ENCODE results near the gene SCO2. TPM values are rescaled to one million over a fixed set of nuclear protein-coding genes. Genes with fewer than 3 reads are reported as not detected.

Gene SCO2
- total and polyA plus RNA-seq, 2 of the 13 experiments (the other 11 are each of a cell fraction or from before 2014, with no cell fraction given) = 0.32 to 3.7 TPM

- no peak for TF ChIP-seq ZIK1 (CRISPR knock-in tag; IDR thresholded peaks at IDR 0.05; ENCODE audit: borderline replicate concordance, low read depth)
- no peak for TF ChIP-seq STAT5B (CRISPR knock-in tag; IDR thresholded peaks at IDR 0.05)
- no peak for TF ChIP-seq ZNF569 (CRISPR knock-in tag; IDR thresholded peaks at IDR 0.05; ENCODE audit: borderline replicate concordance)
- no peak for TF ChIP-seq PPARG (CRISPR knock-in tag; conservative IDR thresholded peaks at IDR 0.05)
Measured at GRCh38 chr22:50479721-50480120, 45.7 kb downstream of the SCO2 start (continued).

GRCh38 chr22:50477923-50478322 lies 47.5 kb downstream of the SCO2 start:
- no peaks in the 10 kb centered on the region for H3K9me3 ChIP-seq (ENCODE audit: low read length)
- H3K79me2 ChIP-seq (ENCODE audit: insufficient read depth, low read length) = peaks cover 14% of the 10 kb centered on the region
- H3K4me2 ChIP-seq (ENCODE audit: low read depth, low read length) = no peak overlapping the region
- peaks cover 0 to 4% of the 10 kb centered on the region in 2 experiments; a peak in 1 of 5 replicates for H3K27me3 ChIP-seq (ENCODE audit: control insufficient read depth in 1 of 2, insufficient read depth in 2 of 2, low read length in 2 of 2)
- H3K27ac ChIP-seq (ENCODE audit: extremely low read length, insufficient read depth, low read length) = no peak overlapping the region
- no peaks in the 10 kb centered on the region for H3K36me3 ChIP-seq (replicated peaks in 1 of 2; ENCODE audit: control insufficient read depth in 1 of 2, insufficient read depth in 2 of 2, low read length in 2 of 2)
- in situ Hi-C loops (cut with HindIII; ENCODE audit: extremely low pct_ligation_motif_present, low pct_unique_long_range_greater_than_20kb) = no loop called here
- peaks cover 42% of the 10 kb centered on the region for H3K4me1 ChIP-seq (ENCODE audit: insufficient read depth, low read length)
- intact Hi-C loops (cut with micrococcal nuclease; ENCODE audit: unreplicated experiment) = no loop called here
- POLR2A ChIA-PET = no interaction called here
- no peak overlapping the region for H3K9ac ChIP-seq (ENCODE audit: insufficient read depth, low read depth, low read length)
- TF ChIP-seq ZC3H13 (CRISPR knock-in tag; IDR thresholded peaks at IDR 0.05) (no peak), MAFF (IDR thresholded peaks at IDR 0.05; ENCODE audit: low read depth, low read length) (no peak), TAF1 (CRISPR knock-in tag; IDR thresholded peaks at IDR 0.05) (no peak), CCDC6 (CRISPR knock-in tag; IDR thresholded peaks at IDR 0.05) (no peak), ZNF740 (CRISPR knock-in tag; IDR thresholded peaks at IDR 0.05) (no peak), ZNF761 (CRISPR knock-in tag; conservative IDR thresholded peaks at IDR 0.05) (no peak), PHB2 (IDR thresholded peaks at IDR 0.05; ENCODE audit: partially characterized antibody) (no peak), ZBTB4 (CRISPR knock-in tag; IDR thresholded peaks at IDR 0.05; ENCODE audit: borderline replicate concordance) (no peak), ZNF674 (CRISPR knock-in tag; IDR thresholded peaks at IDR 0.05; ENCODE audit: low read depth) (no peak), ZSCAN31 (CRISPR knock-in tag; IDR thresholded peaks at IDR 0.05; ENCODE audit: low read depth) (no peak), ZNF549 (CRISPR knock-in tag; IDR thresholded peaks at IDR 0.05) (no peak)
- no peak overlapping the region for H3K4me3 ChIP-seq (replicated peaks in 1 of 3; ENCODE audit: insufficient read depth in 1 of 3, low read depth in 2 of 3, low read length in 3 of 3)
- 93% methylated on average over 8 of the region's 12 CpGs for WGBS (ENCODE audit: low lambda C conversion rate)
- no peak overlapping the region for H2AFZ ChIP-seq (ENCODE audit: low read length)
- BruUV-seq (replicated peaks) = no TSS peak
- H4K20me1 ChIP-seq (ENCODE audit: insufficient read depth, low read length) = peaks cover 11% of the 10 kb centered on the region
- ATAC-seq = no peak
- CTCF ChIA-PET (ENCODE audit: low intra/inter-chr PET ratio, low total read pairs) = no interaction called here
- no peak for FAIRE-seq
- DNase-seq (ENCODE audit: low spot score) = no peak

Data from HepG2 (cell line).